AG09319 (cell line): ENCODE measurements around the gene TRA2B.

Experiments used
- DNase-seq: peaks from one replicate; pipeline ENCODE4 v3.0.0-alpha.2; 2010; ENCODE audit warnings: low read depth; ENCODE audit errors: extremely low read depth
- TF ChIP-seq, protein P1 (sequence below): IDR thresholded peaks from 2 replicates; pipeline ENCODE4 v1.5.1; 2011; ENCODE audit warnings: low read depth, mild to moderate bottlenecking, inconsistent platforms, low read length, moderate library complexity

The TRA2B gene

DNA sequence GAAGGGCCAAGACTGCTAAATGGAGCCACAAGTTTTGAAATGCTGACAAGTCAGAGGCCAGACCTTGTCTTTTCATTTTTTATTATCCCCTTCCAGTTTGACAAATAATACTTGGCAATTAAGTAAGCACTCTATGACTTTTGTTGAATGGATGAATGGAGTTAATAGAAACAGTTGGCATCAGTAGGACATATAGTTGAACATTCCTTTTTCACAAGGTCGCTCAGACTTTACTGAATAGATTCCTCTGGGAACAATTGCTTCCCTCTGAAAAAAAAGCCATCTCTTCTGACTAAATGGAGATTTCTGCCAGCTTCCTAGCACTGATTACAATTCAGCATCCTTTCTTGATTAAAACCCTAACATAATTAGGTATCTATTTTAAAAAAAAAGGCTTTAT lies 53.2 kb downstream of the TRA2B start:
- TF ChIP-seq, protein P1, sequence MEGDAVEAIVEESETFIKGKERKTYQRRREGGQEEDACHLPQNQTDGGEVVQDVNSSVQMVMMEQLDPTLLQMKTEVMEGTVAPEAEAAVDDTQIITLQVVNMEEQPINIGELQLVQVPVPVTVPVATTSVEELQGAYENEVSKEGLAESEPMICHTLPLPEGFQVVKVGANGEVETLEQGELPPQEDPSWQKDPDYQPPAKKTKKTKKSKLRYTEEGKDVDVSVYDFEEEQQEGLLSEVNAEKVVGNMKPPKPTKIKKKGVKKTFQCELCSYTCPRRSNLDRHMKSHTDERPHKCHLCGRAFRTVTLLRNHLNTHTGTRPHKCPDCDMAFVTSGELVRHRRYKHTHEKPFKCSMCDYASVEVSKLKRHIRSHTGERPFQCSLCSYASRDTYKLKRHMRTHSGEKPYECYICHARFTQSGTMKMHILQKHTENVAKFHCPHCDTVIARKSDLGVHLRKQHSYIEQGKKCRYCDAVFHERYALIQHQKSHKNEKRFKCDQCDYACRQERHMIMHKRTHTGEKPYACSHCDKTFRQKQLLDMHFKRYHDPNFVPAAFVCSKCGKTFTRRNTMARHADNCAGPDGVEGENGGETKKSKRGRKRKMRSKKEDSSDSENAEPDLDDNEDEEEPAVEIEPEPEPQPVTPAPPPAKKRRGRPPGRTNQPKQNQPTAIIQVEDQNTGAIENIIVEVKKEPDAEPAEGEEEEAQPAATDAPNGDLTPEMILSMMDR = no peak
- DNase-seq = no peak

DNA sequence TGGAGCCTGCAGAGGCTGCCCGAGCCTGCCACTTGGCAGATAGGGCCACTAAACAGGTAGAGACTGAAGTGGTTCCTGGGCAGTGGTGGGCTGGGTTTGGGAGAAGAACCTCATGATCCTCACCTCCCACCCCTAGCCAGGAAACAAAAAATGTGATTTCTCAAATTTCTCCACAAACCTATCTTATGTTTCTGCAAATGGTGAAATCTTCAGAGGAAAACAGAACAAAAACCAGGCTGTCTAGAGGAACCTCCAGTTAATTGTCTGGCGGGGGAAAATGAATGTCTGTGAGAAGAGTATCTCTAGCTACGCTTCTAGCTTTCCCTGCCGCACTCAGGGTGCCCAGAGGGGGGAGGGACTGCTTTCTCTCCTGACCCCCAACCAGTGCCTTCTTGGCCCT lies 55.9 kb downstream of the TRA2B start:
- DNase-seq = no peak
- TF ChIP-seq, protein P1 = no peak

DNA sequence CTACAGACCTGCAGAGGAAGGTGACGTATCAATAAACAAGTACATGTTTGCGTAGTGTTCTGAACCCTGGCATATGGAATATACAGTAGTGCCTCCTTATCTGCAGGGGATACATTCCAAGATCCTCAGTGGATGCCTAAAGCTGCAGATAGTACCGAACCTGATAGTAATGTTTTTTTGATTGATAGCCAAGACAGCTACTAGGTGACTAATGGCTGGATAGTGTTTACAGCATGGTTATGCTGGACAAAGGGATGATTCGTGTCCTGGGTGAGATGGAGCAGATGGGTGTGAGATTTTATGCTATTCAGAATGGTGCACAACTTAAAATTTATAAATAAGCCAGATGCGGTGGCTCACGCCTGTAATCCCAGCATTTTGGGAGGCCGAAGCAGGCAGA lies 57.2 kb downstream of the TRA2B start:
- DNase-seq = no peak

DNA sequence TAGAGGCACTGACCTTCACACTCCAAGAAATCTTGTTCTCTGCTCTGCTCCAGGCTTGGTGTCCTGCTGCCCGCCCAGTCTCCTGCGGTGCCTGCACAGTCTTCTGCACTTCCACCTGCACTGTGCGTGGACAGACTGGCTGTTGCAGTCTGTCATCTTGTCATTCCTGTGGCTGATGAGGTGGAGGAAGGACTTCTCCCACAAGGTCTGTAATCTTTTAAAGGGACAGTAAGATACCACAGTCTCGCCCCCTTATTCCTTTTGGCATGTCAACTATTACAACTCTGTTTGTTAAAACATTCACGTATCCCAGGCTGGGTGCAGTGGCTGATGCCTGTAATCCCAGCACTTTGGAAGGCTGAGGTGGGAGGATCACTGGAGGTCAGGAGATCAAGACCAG lies 58.9 kb downstream of the TRA2B start:
- TF ChIP-seq, protein P1 = no peak
- no peak for DNase-seq

More for the DNA sequence above, 57.2 kb downstream of the TRA2B start:
- TF ChIP-seq, protein P1 = no peak

DNA sequence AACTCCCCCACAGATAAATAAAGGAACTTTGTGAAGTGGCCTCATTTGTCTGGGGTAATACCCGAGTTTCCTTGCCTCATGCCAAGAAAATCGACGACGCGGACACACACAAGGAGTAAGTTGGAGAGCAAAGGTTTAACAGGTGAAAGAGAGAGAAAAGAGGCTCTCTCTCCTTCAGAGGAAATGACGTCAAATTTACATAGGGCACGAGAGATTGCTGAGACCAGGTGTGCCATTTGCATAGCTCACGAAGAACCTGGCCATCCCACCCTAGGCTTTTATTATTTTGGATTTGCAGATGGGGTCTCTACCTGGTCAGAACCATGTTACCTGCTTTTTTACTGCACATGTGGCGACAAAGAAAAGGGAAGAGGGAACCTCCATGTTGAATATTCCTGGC lies 63.7 kb downstream of the TRA2B start:
- TF ChIP-seq, protein P1 = no peak
- DNase-seq = no peak

DNA sequence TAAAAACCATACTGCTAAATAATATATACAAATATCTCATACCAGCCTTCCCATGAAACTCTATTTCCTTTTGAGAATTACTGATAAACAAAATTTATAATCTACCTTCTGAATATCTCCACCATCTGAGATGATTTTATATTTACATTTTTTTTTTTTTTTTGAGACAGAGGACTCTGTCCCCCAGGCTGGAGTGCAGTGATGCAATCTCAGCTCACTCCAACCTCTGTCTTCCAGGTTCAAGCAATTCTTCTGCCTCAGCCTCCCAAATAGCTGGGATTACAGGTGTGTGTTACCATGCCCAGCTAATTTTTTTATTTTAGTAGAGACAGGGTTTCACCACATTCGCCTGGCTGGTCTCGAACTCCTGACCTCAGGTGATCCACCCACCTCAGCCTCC lies 70.2 kb downstream of the TRA2B start:
- no peak for DNase-seq
- TF ChIP-seq, protein P1 = no peak

DNA sequence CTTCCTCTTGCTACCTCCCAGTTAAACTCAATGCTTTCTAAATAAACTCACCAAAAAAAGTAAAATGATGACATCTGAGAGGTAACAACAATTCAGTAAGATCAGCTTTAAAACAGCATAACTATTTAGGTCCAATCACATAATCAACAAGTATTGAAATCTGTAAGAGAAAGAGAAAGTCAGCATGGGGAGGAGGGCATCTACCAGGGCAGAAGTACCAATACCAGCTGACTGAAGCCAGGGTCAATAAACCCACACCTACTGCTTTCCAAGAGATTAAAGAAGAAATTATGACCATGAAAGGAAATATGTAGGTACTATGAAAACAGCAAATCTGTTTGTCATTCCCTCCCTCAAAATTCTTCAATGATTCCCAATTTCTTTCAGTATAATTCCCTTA lies 70.8 kb downstream of the TRA2B start:
- TF ChIP-seq, protein P1 = no peak
- DNase-seq = no peak

DNA sequence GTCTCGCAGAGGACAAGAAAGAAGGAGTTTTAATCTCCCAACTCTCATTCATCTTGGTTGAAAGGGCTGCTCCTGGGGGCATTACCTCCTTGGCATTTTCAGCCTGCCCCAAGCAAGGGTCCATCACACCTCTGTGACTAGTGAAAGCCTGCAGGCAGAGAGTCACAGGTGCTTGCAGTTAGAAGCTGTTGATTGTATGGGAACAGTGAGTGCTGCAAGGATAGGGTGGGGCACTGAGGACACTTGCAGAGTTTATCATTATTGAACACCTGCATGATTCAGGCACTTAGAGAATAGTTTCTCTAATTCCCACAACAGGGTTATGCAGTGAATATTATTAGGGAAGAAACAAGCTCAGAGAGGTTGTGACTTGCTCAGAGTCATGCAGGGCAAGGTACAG lies 71.3 kb downstream of the TRA2B start:
- TF ChIP-seq, protein P1 = no peak

More for the DNA sequence above, 71.3 kb downstream of the TRA2B start:
- no peak for DNase-seq
